Astrocyte of the cerebellum (primary cell): Measurements from ENCODE around the gene PHOX2B.

Source experiments
- DNase-seq: peaks from one replicate; pipeline ENCODE4 v3.0.0-alpha.2; 2011; ENCODE audit warnings: low read depth
- H3K4me3 ChIP-seq: 2 replicates; pipeline ENCODE4 v1.5.1; 2011; ENCODE audit warnings: mild to moderate bottlenecking, low read depth, low read length, moderate library complexity
- CTCF ChIP-seq: IDR thresholded peaks from 2 replicates; pipeline ENCODE4 v1.5.1; 2012; ENCODE audit warnings: low read length, low read depth, moderate library complexity, mild to moderate bottlenecking; ENCODE audit errors: missing control alignments
- in situ Hi-C: cut with HindIII; loops from 2 replicates; pipeline ENCODE4 v1.10.0; 2017; ENCODE audit warnings: low sequenced_read_pairs

Gene PHOX2B

GRCh38 chr4:41787931-41788330 is 39.4 kb upstream of the PHOX2B start:
- no peak for DNase-seq
- TF ChIP-seq CTCF, result no peak
- in situ Hi-C loops, result no loop called here
- no peak overlapping the region for H3K4me3 ChIP-seq

- in situ Hi-C loops, result no loop called here
- H3K4me3 ChIP-seq, result no peak overlapping the region
- no peak for DNase-seq
- TF ChIP-seq CTCF, result no peak
Observed at GRCh38 chr4:41785665-41786064, 37.1 kb upstream of the PHOX2B start.

- DNase-seq, result no peak
- in situ Hi-C loops, result no loop called here
- TF ChIP-seq CTCF, result no peak
- no peak overlapping the region for H3K4me3 ChIP-seq
Observed at GRCh38 chr4:41784191-41784979, 35.9 kb upstream of the PHOX2B start.

- no peak overlapping the region for H3K4me3 ChIP-seq
- no peak for DNase-seq
- TF ChIP-seq CTCF, result no peak
- in situ Hi-C loops, result no loop called here
Observed at GRCh38 chr4:41776466-41776865, 27.9 kb upstream of the PHOX2B start.

- no peak overlapping the region for H3K4me3 ChIP-seq
- in situ Hi-C loops, result no loop called here
- DNase-seq, result no peak
- no peak for TF ChIP-seq CTCF
Observed at GRCh38 chr4:41763729-41764128, 15.2 kb upstream of the PHOX2B start.

- in situ Hi-C loops, result no loop called here
- no peak for DNase-seq
Observed at GRCh38 chr4:41758884-41759283, 10.4 kb upstream of the PHOX2B start.

More at GRCh38 chr4:41758884-41759283, 10.4 kb upstream of the PHOX2B start:
- no peak overlapping the region for H3K4me3 ChIP-seq
- no peak for TF ChIP-seq CTCF
